K562 (cell line): ENCODE measurements around the gene SAMD8. TPM values are rescaled to one million over a fixed set of nuclear protein-coding genes. Genes with fewer than 3 reads are reported as not detected.

Experiments used
- ELF4 ChIP-seq: fragments of 450-650 bp; formaldehyde crosslinking; IDR thresholded peaks from 2 replicates; pipeline ENCODE4 v1.4.0; 2022; ENCODE audit warnings: missing genetic modification characterization
- ELK3 ChIP-seq: fragments of 450-650 bp; formaldehyde crosslinking; IDR thresholded peaks from 2 replicates; pipeline ENCODE4 v1.4.0; 2020; ENCODE audit warnings: mild to moderate bottlenecking
- HIVEP1 ChIP-seq: fragments of 250-450 bp; sonication (Bioruptor Pico); IDR thresholded peaks from 2 replicates; pipeline ENCODE4 v1.4.0; 2020; ENCODE audit warnings: mild to moderate bottlenecking
- PCBP2 ChIP-seq: fragments of 200-400 bp; formaldehyde crosslinking; IDR thresholded peaks from 2 replicates; pipeline ENCODE4 v1.6.1; 2018; ENCODE audit warnings: low read length, low read depth, mild to moderate bottlenecking, moderate library complexity; ENCODE audit not compliant: poor library complexity, severe bottlenecking
- REST ChIP-seq, 2 experiments: fragments of 450-650 bp; formaldehyde crosslinking in 1 of 2; IDR thresholded peaks; 2 replicates each; pipeline versions ENCODE4 v1.4.0 to v1.6.1; 2014 to 2020; ENCODE audit warnings: mild to moderate bottlenecking in 2 of 2, borderline replicate concordance in 1 of 2, low read depth in 1 of 2
- RNF219 ChIP-seq: fragments of 250-450 bp; sonication (Bioruptor Pico); IDR thresholded peaks from 2 replicates; pipeline ENCODE4 v1.5.0; 2022; ENCODE audit warnings: mild to moderate bottlenecking
- SMAD2 ChIP-seq: fragments of 150-350 bp; IDR thresholded peaks from 2 replicates; pipeline ENCODE4 v1.6.1; 2014; ENCODE audit warnings: low read depth, mild to moderate bottlenecking, low read length
- TSC22D4 ChIP-seq: fragments of 450-650 bp; IDR thresholded peaks from 2 replicates; pipeline ENCODE4 v1.6.1; 2016; ENCODE audit warnings: missing genetic modification characterization, missing biosample characterization, control low read depth
- ZMIZ1 ChIP-seq, 2 experiments: fragments of 150-350 bp in 1 of 2; IDR thresholded peaks; 2 replicates each; pipeline ENCODE4 v1.6.1; 2012 to 2016; ENCODE audit warnings: low read depth in 2 of 2, low read length in 2 of 2, mild to moderate bottlenecking in 1 of 2, moderate library complexity in 1 of 2
- polyA plus RNA-seq, 8 experiments: library from polyadenylated mRNA; depleted of rRNA in 4 of 8; stranded (reverse) in 5 of 8; unstranded in 3 of 8; fragments of >200 nt; fragmentation: Nextera tagmentation in 2 of 8; fragmentation: Illumina TruSeq in 1 of 8; extraction: Ambion mirVana in 2 of 8; extraction: Trizol in 1 of 8; gene quantifications; 2 replicates each; pipeline versions ENCODE4 v1.2.1 to v1.2.3, GENCODE V29; 2011 to 2014; ENCODE audit warnings: inconsistent platforms in 1 of 8, missing spikeins in 1 of 8
- total RNA-seq, 7 experiments: library from RNA; depleted of rRNA in 6 of 7; stranded (reverse); fragments of >200 nt in 6 of 7; fragmentation: Illumina TruSeq in 2 of 7; extraction: Trizol in 2 of 7; gene quantifications; 2 replicates each; pipeline versions ENCODE4 v1.2.1 to v1.2.3, GENCODE V29; 2011 to 2021; ENCODE audit warnings: low replicate concordance in 1 of 7

SAMD8 gene
- total and polyA plus RNA-seq, 9 of the 15 experiments (the other 6 are each of a cell fraction or from before 2014, with no cell fraction given): 2.7 to 16.1 (median 6.2) TPM

- TF ChIP-seq ELK3 (0 out of 2 replicates have a peak, but pooled peaks have one; percentile 72), ELF4 (CRISPR knock-in tag) (no peak), REST (IDR thresholded peaks at IDR 0.05; ENCODE audit: borderline replicate concordance) (no peak), REST (CRISPR knock-in tag; IDR thresholded peaks at IDR 0.05; ENCODE audit: low read depth) (0 out of 2 replicates have a peak, but pooled peaks have one; percentile 18), RNF219 (CRISPR knock-in tag) (peak; percentile 78; the same call in 1 of the 2 replicates), HIVEP1 (CRISPR knock-in tag) (peak; percentile 95), SMAD2 (no peak), TSC22D4 (no peak), PCBP2 (no peak), ZMIZ1 (IDR thresholded peaks at IDR 0.05; ENCODE audit: low read depth in 2 of 2, low read length in 2 of 2) (no peak)
Observed at GRCh38 chr10:75209086-75209920, 97.8 kb downstream of the SAMD8 start (continued).
